SH-SY5Y (cell line): ENCODE data around the gene MPPED1.

Source experiments
- GATA2 ChIP-seq: IDR thresholded peaks from 2 replicates; pipeline ENCODE4 v1.6.1; 2011; ENCODE audit warnings: mild to moderate bottlenecking, low read depth, low read length
- GATA3 ChIP-seq: IDR thresholded peaks from 2 replicates; pipeline ENCODE4 v1.6.1; 2011; ENCODE audit warnings: low read depth, mild to moderate bottlenecking, low read length, moderate library complexity

GRCh38 chr22:43415681-43416080 lies 3.9 kb downstream of the MPPED1 start:
- TF ChIP-seq GATA2 (no peak), GATA3 (no peak)
